Tibial nerve (tissue), 4 donors: Measurements from ENCODE around the gene RAB26. TPM values are rescaled to one million over a fixed set of nuclear protein-coding genes. Genes with fewer than 3 reads are reported as not detected.

Experiments
- DNase-seq, 2 donors: peaks; one replicate each; pipeline ENCODE4 v3.0.0-alpha.2; 2019; ENCODE audit warnings: low spot score in 2 of 2
- H3K27ac ChIP-seq, 4 donors: fragments of 200-600 bp; sonication (generic) in 3 of 4; one replicate each; pipeline ENCODE4 v1.5.1; 2017 to 2019; ENCODE audit warnings: mild to moderate bottlenecking in 1 of 4
- H3K27me3 ChIP-seq, 2 donors: fragments of 200-600 bp; sonication (generic) in 1 of 2; one replicate each; pipeline versions ENCODE4 v1.5.1 to v1.6.0; 2017 to 2019
- H3K36me3 ChIP-seq, 3 donors: fragments of 200-600 bp; sonication (generic); one replicate each; pipeline ENCODE4 v1.5.1; 2018 to 2019
- H3K4me1 ChIP-seq, 4 donors: fragments of 200-600 bp; sonication (generic) in 3 of 4; one replicate each; pipeline ENCODE4 v1.5.1; 2017 to 2019
- H3K4me3 ChIP-seq, 4 donors: fragments of 200-600 bp; sonication (generic) in 3 of 4; one replicate each; pipeline ENCODE4 v1.5.1; 2017 to 2019; ENCODE audit warnings: mild to moderate bottlenecking in 1 of 4, moderate library complexity in 1 of 4
- H3K9me3 ChIP-seq, 4 donors: fragments of 200-600 bp; sonication (generic) in 3 of 4; one replicate each; pipeline ENCODE4 v1.5.1; 2017 to 2019
- EP300 ChIP-seq, 2 donors: sonication (generic); formaldehyde crosslinking; IDR thresholded peaks; one replicate each; pipeline ENCODE4 v1.6.1; 2017; ENCODE audit warnings: antibody characterized with exemption in 2 of 2, mild to moderate bottlenecking in 1 of 2
- POLR2A ChIP-seq, 2 donors: fragments of 450-650 bp; IDR thresholded peaks; one replicate each; pipeline ENCODE4 v1.6.1; 2017; ENCODE audit warnings: antibody characterized with exemption in 2 of 2, mild to moderate bottlenecking in 2 of 2, moderate library complexity in 2 of 2
- WGBS, 2 donors: methylation state at CpG; one replicate each; pipeline ENCODE4 v1.1.5; 2018; 5-methylcytosine and 5-hydroxymethylcytosine counted together
- total RNA-seq, 4 donors: library from RNA; depleted of rRNA; stranded (reverse); fragments of >200 nt; gene quantifications; one replicate each; pipeline ENCODE4 v1.1.0, GENCODE V29; 2016
- TF ChIP-seq, protein P1 (sequence below), 5 experiments: fragments of 200-600 bp in 3 of 5; fragments of 450-650 bp in 2 of 5; sonication (generic) in 3 of 5; IDR thresholded peaks; one replicate each; pipeline ENCODE4 v1.5.1; 2016 to 2019; ENCODE audit warnings: antibody characterized with exemption in 5 of 5, mild to moderate bottlenecking in 3 of 5, moderate library complexity in 2 of 5

The RAB26 gene
- total RNA-seq, 4 donors from 2014 or later = not detected

DNA sequence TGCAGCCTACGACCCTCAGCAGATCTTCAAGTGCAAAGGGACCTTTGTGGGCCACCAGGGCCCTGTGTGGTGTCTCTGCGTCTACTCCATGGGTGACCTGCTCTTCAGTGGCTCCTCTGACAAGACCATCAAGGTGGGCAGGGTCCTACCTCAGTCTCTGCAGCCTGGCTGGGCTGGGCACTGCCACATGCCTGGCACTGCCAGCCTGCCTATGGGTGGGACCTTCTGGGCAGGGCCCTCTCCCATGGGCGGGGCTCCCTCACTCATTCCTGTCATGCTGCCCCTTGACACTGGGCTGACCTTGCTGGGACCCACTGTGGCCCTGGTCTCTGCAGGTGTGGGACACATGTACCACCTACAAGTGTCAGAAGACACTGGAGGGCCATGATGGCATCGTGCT lies 25.5 kb downstream of the RAB26 start:
- DNase-seq = no peak
- TF ChIP-seq POLR2A (IDR thresholded peaks at IDR 0.05) = no peak
- TF ChIP-seq, protein P1, sequence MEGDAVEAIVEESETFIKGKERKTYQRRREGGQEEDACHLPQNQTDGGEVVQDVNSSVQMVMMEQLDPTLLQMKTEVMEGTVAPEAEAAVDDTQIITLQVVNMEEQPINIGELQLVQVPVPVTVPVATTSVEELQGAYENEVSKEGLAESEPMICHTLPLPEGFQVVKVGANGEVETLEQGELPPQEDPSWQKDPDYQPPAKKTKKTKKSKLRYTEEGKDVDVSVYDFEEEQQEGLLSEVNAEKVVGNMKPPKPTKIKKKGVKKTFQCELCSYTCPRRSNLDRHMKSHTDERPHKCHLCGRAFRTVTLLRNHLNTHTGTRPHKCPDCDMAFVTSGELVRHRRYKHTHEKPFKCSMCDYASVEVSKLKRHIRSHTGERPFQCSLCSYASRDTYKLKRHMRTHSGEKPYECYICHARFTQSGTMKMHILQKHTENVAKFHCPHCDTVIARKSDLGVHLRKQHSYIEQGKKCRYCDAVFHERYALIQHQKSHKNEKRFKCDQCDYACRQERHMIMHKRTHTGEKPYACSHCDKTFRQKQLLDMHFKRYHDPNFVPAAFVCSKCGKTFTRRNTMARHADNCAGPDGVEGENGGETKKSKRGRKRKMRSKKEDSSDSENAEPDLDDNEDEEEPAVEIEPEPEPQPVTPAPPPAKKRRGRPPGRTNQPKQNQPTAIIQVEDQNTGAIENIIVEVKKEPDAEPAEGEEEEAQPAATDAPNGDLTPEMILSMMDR (IDR thresholded peaks at IDR 0.05) = no peak
- TF ChIP-seq EP300 (IDR thresholded peaks at IDR 0.05) = no peak
- Histone ChIP-seq H3K27me3 (no peaks in the 10 kb centered on the region), H3K27ac (no peak overlapping the region), H3K36me3 (peaks cover 3 to 96% (median 33%) of the 10 kb centered on the region in 3 donors), H3K9me3 (no peaks in the 10 kb centered on the region), H3K4me3 (no peak overlapping the region), H3K4me1 (peaks cover 0 to 5% (median 0%) of the 10 kb centered on the region in 4 donors)
- 84 to 100% methylated on average over 1 to 3 of the region's 4 CpGs for WGBS, 2 donors

DNA sequence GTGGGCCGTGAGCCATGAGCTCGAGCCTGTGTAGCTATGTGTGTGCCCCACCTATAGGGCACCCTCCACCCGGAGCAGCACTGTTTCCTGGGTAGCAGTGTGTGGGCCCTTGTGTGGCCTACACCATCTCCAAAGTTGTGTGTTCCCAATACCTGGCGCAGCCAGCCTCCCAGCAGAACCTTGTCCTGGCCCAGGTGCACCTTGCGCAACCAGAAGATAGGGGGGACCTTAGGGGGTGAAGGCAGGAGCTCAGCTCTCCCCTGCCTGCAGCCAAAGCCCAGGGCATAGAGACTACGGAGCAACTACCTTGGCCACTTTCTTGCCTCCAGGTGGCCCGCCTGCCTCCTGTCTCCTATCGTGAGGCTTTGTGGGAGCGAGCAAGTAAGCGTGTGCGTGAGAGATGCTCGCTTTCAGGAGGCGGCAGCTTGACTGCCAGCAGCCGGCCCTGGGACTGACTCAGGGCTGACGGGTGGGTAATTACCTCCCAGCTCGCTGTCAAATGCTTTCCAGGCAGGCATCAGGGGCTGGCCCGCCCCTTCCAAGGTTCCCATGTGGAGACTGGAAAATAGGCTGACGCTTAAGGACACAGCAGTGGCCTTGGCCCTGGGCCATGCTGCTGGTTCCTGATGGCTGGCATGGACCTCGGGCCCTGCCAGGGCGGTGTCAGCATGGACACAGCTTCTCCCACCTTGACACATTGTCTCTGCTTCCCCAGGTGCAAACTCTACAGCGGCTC lies 26.1 kb downstream of the RAB26 start:
- no peak overlapping the region for H3K27ac ChIP-seq
- H3K36me3 ChIP-seq = peaks cover 3 to 91% (median 33%) of the 10 kb centered on the region in 3 donors
- H3K4me3 ChIP-seq = no peak overlapping the region
- peaks cover 0 to 5% (median 0%) of the 10 kb centered on the region in 4 donors for H3K4me1 ChIP-seq
- no peaks in the 10 kb centered on the region for H3K27me3 ChIP-seq
- no peak for TF ChIP-seq EP300 (IDR thresholded peaks at IDR 0.05)
- TF ChIP-seq, protein P1 (IDR thresholded peaks at IDR 0.05) = no peak
- TF ChIP-seq POLR2A (IDR thresholded peaks at IDR 0.05) = no peak
- 88 to 89% methylated on average over 16 to 21 of the region's 21 CpGs for WGBS, 2 donors
- DNase-seq = no peak
- no peaks in the 10 kb centered on the region for H3K9me3 ChIP-seq

DNA sequence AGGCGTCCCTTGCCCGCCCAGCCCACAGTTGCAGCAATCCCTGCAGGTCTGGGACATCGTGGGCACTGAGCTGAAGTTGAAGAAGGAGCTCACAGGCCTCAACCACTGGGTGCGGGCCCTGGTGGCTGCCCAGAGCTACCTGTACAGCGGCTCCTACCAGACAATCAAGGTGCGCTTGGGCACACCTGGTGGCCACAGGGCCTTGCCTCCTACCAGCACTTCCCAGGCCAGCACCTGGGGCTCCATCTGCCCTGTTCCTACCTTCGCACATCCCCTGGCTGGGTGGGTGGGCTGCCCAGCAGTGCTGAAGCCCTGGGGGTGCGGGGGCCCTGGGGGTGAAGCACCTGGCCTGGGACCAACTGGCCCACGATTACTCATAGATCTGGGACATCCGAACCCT lies 27.0 kb downstream of the RAB26 start:
- no peaks in the 10 kb centered on the region for H3K27me3 ChIP-seq
- 88 to 100% methylated on average over 2 to 10 of the region's 10 CpGs for WGBS, 2 donors
- no peak for DNase-seq
- no peak overlapping the region for H3K27ac ChIP-seq
- no peaks in the 10 kb centered on the region for H3K9me3 ChIP-seq
- peaks cover 3 to 82% (median 33%) of the 10 kb centered on the region in 3 donors for H3K36me3 ChIP-seq
- TF ChIP-seq EP300 (IDR thresholded peaks at IDR 0.05) = no peak
- TF ChIP-seq, protein P1 (IDR thresholded peaks at IDR 0.05) = no peak
- no peak for TF ChIP-seq POLR2A (IDR thresholded peaks at IDR 0.05)
- H3K4me1 ChIP-seq = peaks cover 0 to 5% (median 0%) of the 10 kb centered on the region in 4 donors
- no peak overlapping the region for H3K4me3 ChIP-seq

DNA sequence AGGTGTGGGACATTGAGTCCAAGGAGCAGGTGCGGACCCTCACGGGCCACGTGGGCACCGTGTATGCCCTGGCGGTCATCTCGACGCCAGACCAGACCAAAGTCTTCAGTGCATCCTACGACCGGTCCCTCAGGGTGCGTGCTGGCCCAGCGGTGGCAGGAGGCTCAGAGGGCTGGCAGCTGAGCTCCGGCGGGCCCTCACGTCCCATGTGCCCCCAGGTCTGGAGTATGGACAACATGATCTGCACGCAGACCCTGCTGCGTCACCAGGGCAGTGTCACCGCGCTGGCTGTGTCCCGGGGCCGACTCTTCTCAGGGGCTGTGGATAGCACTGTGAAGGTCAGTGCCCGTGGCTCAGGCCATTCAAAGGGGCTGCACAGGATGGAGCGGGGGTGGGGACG lies 27.6 kb downstream of the RAB26 start:
- Histone ChIP-seq H3K9me3 (no peaks in the 10 kb centered on the region), H3K27me3 (no peaks in the 10 kb centered on the region), H3K36me3 (peaks cover 3 to 76% (median 33%) of the 10 kb centered on the region in 3 donors), H3K4me3 (no peak overlapping the region), H3K27ac (no peak overlapping the region), H3K4me1 (peaks cover 0 to 5% (median 0%) of the 10 kb centered on the region in 4 donors)
- WGBS, 2 donors = 92 to 95% methylated on average over 14 to 23 of the region's 23 CpGs
- DNase-seq = no peak
- TF ChIP-seq EP300 (IDR thresholded peaks at IDR 0.05) (no peak), POLR2A (IDR thresholded peaks at IDR 0.05) (no peak)
- TF ChIP-seq, protein P1 (IDR thresholded peaks at IDR 0.05) = no peak

DNA sequence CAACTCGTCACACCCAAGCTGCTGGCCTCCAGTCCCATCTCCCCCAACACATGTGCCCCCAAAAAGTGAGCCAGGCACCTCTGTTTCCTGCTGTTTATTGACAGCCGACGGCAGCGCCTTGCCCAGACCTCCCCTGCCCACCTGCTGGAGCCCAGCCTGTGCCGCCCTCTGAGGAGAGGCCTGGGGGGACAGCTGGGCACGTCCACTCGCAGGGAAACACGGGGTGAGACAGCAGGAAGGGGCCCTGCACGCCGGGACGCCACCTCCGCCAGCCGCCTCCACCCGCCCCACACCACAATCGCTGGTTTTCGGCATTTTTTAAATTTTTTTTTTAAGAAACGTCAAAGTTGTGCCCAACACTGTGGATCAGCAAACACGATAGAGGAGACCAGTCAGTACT lies 28.7 kb downstream of the RAB26 start:
- Histone ChIP-seq H3K36me3 (peaks cover 3 to 65% (median 28%) of the 10 kb centered on the region in 3 donors), H3K27ac (no peak overlapping the region), H3K4me1 (peaks cover 0 to 5% (median 0%) of the 10 kb centered on the region in 4 donors), H3K4me3 (no peak overlapping the region), H3K27me3 (no peaks in the 10 kb centered on the region), H3K9me3 (no peaks in the 10 kb centered on the region)
- 88 to 90% methylated on average over 18 of the region's 18 CpGs for WGBS, 2 donors
- DNase-seq = no peak
- TF ChIP-seq, protein P1 (IDR thresholded peaks at IDR 0.05) = no peak
- no peak for TF ChIP-seq EP300 (IDR thresholded peaks at IDR 0.05)
- no peak for TF ChIP-seq POLR2A (IDR thresholded peaks at IDR 0.05)
